ENCODE measurements around the gene C4orf36. TPM values are rescaled to one million over a fixed set of nuclear protein-coding genes. Genes with fewer than 3 reads are reported as not detected.

Gene C4orf36
- not detected in 2 replicates for total RNA-seq

- Mint-ChIP-seq H3K27ac (no peak within 1 kb of the TSS), H3K9me3 (no peaks in the 10 kb centered on the region), H3K36me3 (ENCODE audit: low read depth) (no peaks in the 10 kb centered on the region), H3K4me3 (peak within 1 kb of the TSS; percentile 78), H3K27me3 (peaks cover 22% of the 10 kb centered on the region), H3K4me1 (peaks cover 9% of the 10 kb centered on the region)
- intact Hi-C loops (cut with micrococcal nuclease) = loop anchor here (10.0 kb wide), 1 partner anchor 847 kb away; no protein-coding TSS in a partner anchor
- DNase-seq (peak; percentile 22), ATAC-seq (ENCODE audit: low read depth) (peak; percentile 42)
- TF ChIP-seq CTCF (IDR thresholded peaks at IDR 0.05) = no peak
- CTCF ChIA-PET = interaction anchor here (0.7 to 1.1 kb wide), 2 partner anchors 392 to 396 kb away, joined by 3 to 5 read pairs; no protein-coding TSS in a partner anchor
- POLR2A ChIA-PET = no interaction called here
These were observed at the start of gene C4orf36 for GRCh38 chr4:86891762-86892635. TSS of gene C4orf36 (minus strand) at chr4:86892422. CDS start at chr4:86891520, 902 bp downstream.

GRCh38 chr4:86940920-86941460 lies 48.8 kb upstream of the C4orf36 start:
- peaks cover 75% of the 10 kb centered on the region for H3K4me1 Mint-ChIP-seq
- H3K27ac Mint-ChIP-seq = no peak overlapping the region
- H3K9me3 Mint-ChIP-seq = no peaks in the 10 kb centered on the region
- H3K4me3 Mint-ChIP-seq = no peak overlapping the region
- no peak for DNase-seq
- H3K36me3 Mint-ChIP-seq (ENCODE audit: low read depth) = peaks cover 6% of the 10 kb centered on the region
- POLR2A ChIA-PET = interaction anchor here (2.7 to 8.9 kb wide), 2 partner anchors 57 to 66 kb away, joined by 26 to 256 read pairs; no protein-coding TSS in a partner anchor
- intact Hi-C loops (cut with micrococcal nuclease) = no loop called here
- H3K27me3 Mint-ChIP-seq = no peaks in the 10 kb centered on the region
- ATAC-seq (ENCODE audit: low read depth) = no peak
- CTCF ChIA-PET = interaction anchor here (2.5 kb wide), 1 partner anchor 153 kb away, joined by 10 read pairs; no protein-coding TSS in a partner anchor
- no peak for TF ChIP-seq CTCF (IDR thresholded peaks at IDR 0.05)

- DNase-seq (no peak), ATAC-seq (ENCODE audit: low read depth) (peak; percentile 16)
- Mint-ChIP-seq H3K4me1 (peaks cover 73% of the 10 kb centered on the region), H3K27me3 (no peaks in the 10 kb centered on the region), H3K27ac (peak overlapping the region; percentile 84), H3K4me3 (peak overlapping the region; percentile 69), H3K36me3 (ENCODE audit: low read depth) (peaks cover 11% of the 10 kb centered on the region), H3K9me3 (no peaks in the 10 kb centered on the region)
- POLR2A ChIA-PET = interaction anchor here (0.9 to 8.9 kb wide), 7 partner anchors 11 to 482 kb away, joined by 3 to 256 read pairs (median 4); partner anchors contain the start of gene NUDT9
- intact Hi-C loops (cut with micrococcal nuclease) = loop anchor here (10.0 kb wide), 3 partner anchors 455 to 1655 kb away; partner anchors contain the start of genes HERC3, HSD17B11 and PPM1K
- CTCF ChIA-PET = interaction anchor here (1.1 to 6.5 kb wide), 4 partner anchors 17 to 154 kb away, joined by 3 to 68 read pairs (median 8); no protein-coding TSS in a partner anchor
- TF ChIP-seq CTCF (IDR thresholded peaks at IDR 0.05) = no peak
These were observed 47.7 kb upstream of the C4orf36 start for GRCh38 chr4:86939729-86940575.

- POLR2A ChIA-PET = interaction anchor here (0.8 to 8.9 kb wide), 7 partner anchors 12 to 135 kb away, joined by 3 to 256 read pairs (median 5); no protein-coding TSS in a partner anchor
- no peaks in the 10 kb centered on the region for H3K27me3 Mint-ChIP-seq
- peaks cover 14% of the 10 kb centered on the region for H3K36me3 Mint-ChIP-seq (ENCODE audit: low read depth)
- no peaks in the 10 kb centered on the region for H3K9me3 Mint-ChIP-seq
- ATAC-seq (ENCODE audit: low read depth) (no peak), DNase-seq (no peak)
- no peak for TF ChIP-seq CTCF (IDR thresholded peaks at IDR 0.05)
- H3K27ac Mint-ChIP-seq = peak overlapping the region; percentile 84
- intact Hi-C loops (cut with micrococcal nuclease) = loop anchor here (10.0 kb wide), 3 partner anchors 456 to 1656 kb away; partner anchors contain the start of genes HERC3, HSD17B11 and PPM1K
- H3K4me1 Mint-ChIP-seq = peaks cover 70% of the 10 kb centered on the region
- peak overlapping the region; percentile 69 for H3K4me3 Mint-ChIP-seq
- CTCF ChIA-PET = interaction anchor here (1.1 to 6.7 kb wide), 6 partner anchors 16 to 155 kb away, joined by 3 to 68 read pairs (median 8); no protein-coding TSS in a partner anchor
These were observed 46.7 kb upstream of the C4orf36 start for GRCh38 chr4:86938771-86939520.

All from activated B cell treated with CpG ODN at 0.5 μM for 24 hours (primary cell).